ENCODE results near the gene CREBBP. TPM values are rescaled to one million over a fixed set of nuclear protein-coding genes. Genes with fewer than 3 reads are reported as not detected.

CREBBP gene
- total RNA-seq, 1 experiment from 2014 or later: 79.1 TPM

DNA sequence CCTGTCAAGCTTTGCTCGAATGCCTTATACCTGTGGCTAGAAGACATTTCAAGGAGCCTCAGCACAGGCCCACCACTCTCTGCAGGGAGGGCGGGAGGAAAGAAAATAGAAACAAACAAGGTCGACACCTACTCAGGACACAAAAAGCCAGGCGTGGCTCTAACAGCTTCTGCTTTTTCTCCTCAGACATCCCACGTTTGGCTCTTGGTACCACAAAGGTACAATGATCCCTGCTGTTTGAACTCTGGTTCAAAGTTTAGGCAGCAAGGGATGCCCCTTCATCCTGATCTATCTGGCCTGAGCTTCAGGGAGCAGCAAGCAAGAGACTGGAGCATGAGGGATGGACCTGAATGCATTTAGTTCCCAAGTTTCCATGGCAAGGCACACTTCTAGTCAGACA is 57.1 kb downstream of the CREBBP start:
- no peak overlapping the region for H2AFZ ChIP-seq (ENCODE audit: low read length)
- H3K14ac ChIP-seq (ENCODE audit: insufficient read depth, low read length): no peak overlapping the region
- H3K4ac ChIP-seq (ENCODE audit: low read depth, low read length): no peak overlapping the region
- H3K27ac Mint-ChIP-seq: peak overlapping the region in 1 of 3 experiments; percentile 66; a peak in 1 of 7 replicates
- no peak overlapping the region for H4K8ac ChIP-seq (replicated peaks; ENCODE audit: insufficient read length, low read depth, low read length)
- H2AK5ac ChIP-seq (ENCODE audit: insufficient read length, low read length): no peak overlapping the region
- no peaks in the 10 kb centered on the region for H3K27me3 Mint-ChIP-seq (ENCODE audit: low read depth)
- TF ChIP-seq, protein P1, sequence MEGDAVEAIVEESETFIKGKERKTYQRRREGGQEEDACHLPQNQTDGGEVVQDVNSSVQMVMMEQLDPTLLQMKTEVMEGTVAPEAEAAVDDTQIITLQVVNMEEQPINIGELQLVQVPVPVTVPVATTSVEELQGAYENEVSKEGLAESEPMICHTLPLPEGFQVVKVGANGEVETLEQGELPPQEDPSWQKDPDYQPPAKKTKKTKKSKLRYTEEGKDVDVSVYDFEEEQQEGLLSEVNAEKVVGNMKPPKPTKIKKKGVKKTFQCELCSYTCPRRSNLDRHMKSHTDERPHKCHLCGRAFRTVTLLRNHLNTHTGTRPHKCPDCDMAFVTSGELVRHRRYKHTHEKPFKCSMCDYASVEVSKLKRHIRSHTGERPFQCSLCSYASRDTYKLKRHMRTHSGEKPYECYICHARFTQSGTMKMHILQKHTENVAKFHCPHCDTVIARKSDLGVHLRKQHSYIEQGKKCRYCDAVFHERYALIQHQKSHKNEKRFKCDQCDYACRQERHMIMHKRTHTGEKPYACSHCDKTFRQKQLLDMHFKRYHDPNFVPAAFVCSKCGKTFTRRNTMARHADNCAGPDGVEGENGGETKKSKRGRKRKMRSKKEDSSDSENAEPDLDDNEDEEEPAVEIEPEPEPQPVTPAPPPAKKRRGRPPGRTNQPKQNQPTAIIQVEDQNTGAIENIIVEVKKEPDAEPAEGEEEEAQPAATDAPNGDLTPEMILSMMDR (conservative IDR thresholded peaks at IDR 0.05): no peak
- H2BK5ac ChIP-seq (ENCODE audit: insufficient read length, low read length): no peak overlapping the region
- no peak overlapping the region for H3K4me2 ChIP-seq (ENCODE audit: insufficient read depth, insufficient read length, low read length)
- no peak overlapping the region for H3K4me3 Mint-ChIP-seq
- no peak overlapping the region for H2BK20ac ChIP-seq (ENCODE audit: low read depth, low read length, poor library complexity, severe bottlenecking)
- peaks cover 34% of the 10 kb centered on the region for H3K79me2 ChIP-seq (ENCODE audit: insufficient read depth, low read length)
- no peak overlapping the region for H3K18ac ChIP-seq (ENCODE audit: insufficient read length, low read depth, low read length)
- H3T11ph ChIP-seq (ENCODE audit: low read length): no peak overlapping the region
- H3K23ac ChIP-seq (ENCODE audit: insufficient read length, low read depth, low read length): no peak overlapping the region
- H3K27me3 ChIP-seq (ENCODE audit: insufficient read depth, low read length): no peaks in the 10 kb centered on the region
- no peaks in the 10 kb centered on the region for H3K9me3 ChIP-seq (ENCODE audit: control insufficient read depth, low read depth, low read length)
- H4K5ac ChIP-seq (ENCODE audit: insufficient read length, low read depth, low read length): no peak overlapping the region
- H3K27ac ChIP-seq (ENCODE audit: insufficient read length, low read depth, low read length): no peak overlapping the region
- no peaks in the 10 kb centered on the region; the same call in 1 of the 2 replicates for H3K4me1 ChIP-seq (ENCODE audit: insufficient read depth, low read length)
- no peak overlapping the region for H2BK15ac ChIP-seq (ENCODE audit: low read depth, low read length)
- H3K9ac ChIP-seq (ENCODE audit: extremely low read depth, insufficient read length, low read length): no peak overlapping the region
- DNase-seq: no peak
- no CpG with 5 or more reads among the region's 5 CpGs for WGBS (ENCODE audit: extremely low coverage, insufficient read length, low lambda C conversion rate)
- H3K79me1 ChIP-seq (ENCODE audit: insufficient read depth, low read depth, low read length, poor library complexity, severe bottlenecking): peaks cover 10% of the 10 kb centered on the region
- H4K20me1 ChIP-seq (ENCODE audit: control insufficient read depth, insufficient read depth, insufficient read length): no peaks in the 10 kb centered on the region
- no peaks in the 10 kb centered on the region for H3K9me3 Mint-ChIP-seq
- H3K56ac ChIP-seq (ENCODE audit: insufficient read length, low read depth, low read length): no peak overlapping the region
- no peak overlapping the region for H4K91ac ChIP-seq (ENCODE audit: insufficient read length, low read depth, low read length)
- H2BK120ac ChIP-seq (ENCODE audit: low read depth, low read length, poor library complexity, severe bottlenecking): no peak overlapping the region
- no peaks in the 10 kb centered on the region for H3K23me2 ChIP-seq (ENCODE audit: insufficient read length, low read depth, low read length, poor library complexity, severe bottlenecking)
- no peaks in the 10 kb centered on the region for H3K36me3 Mint-ChIP-seq (ENCODE audit: insufficient read depth in 1 of 3, low read depth in 3 of 3)
- H3K4me1 Mint-ChIP-seq: peaks cover 38 to 41% of the 10 kb centered on the region in 2 experiments
- no peak overlapping the region for H2BK12ac ChIP-seq (ENCODE audit: insufficient read length, low read depth, low read length)

All from H9 (cell line).